GM12878 (cell line): ENCODE measurements around the gene MCM3AP. TPM values are rescaled to one million over a fixed set of nuclear protein-coding genes. Genes with fewer than 3 reads are reported as not detected.
"Not testable (repeated sequence)": the region's sequence is repeated elsewhere in the genome, so short reads cannot be mapped to it uniquely, and the experiment has no call there.

Experiments used
- ATAC-seq: fragments of 200-7000 bp; cut with Tn5 transposase; 3 replicates; pipeline ENCODE4 v1.9.1; 2020; ENCODE audit warnings: mild to moderate bottlenecking, moderate library complexity
- BruUV-seq: library from RNA; stranded (reverse); fragments of 400-500 nt; replicated peaks from 2 replicates; lab custom pipeline; 2021; lab: Mats Ljungman, UMichigan
- CTCF ChIA-PET: fragments of 300-600 bp; sonication (Branson Sonifier 250); formaldehyde crosslinking; extraction: SDS; loops from one replicate; lab custom pipeline; 2021; ENCODE audit warnings: inconsistent platforms; lab: Yijun Ruan, JAX
- POLR2A ChIA-PET: fragments of 350-600 bp; formaldehyde crosslinking; extraction: SDS; loops from one replicate; lab custom pipeline; 2021; ENCODE audit warnings: inconsistent platforms; lab: Charles Lee
- RAD21 ChIA-PET: fragments of 300-600 bp; sonication (Branson Sonifier 250); formaldehyde crosslinking; loops from one replicate; lab custom pipeline; 2023; ENCODE audit warnings: antibody characterized with exemption; ENCODE audit not compliant: unreplicated experiment; lab: Charles Lee
- SMC1A ChIA-PET: fragments of 300-600 bp; sonication (Branson Sonifier 250); formaldehyde crosslinking; loops from one replicate; lab custom pipeline; 2023; ENCODE audit not compliant: unreplicated experiment, uncharacterized antibody; lab: Charles Lee
- DNase-seq: peaks from one replicate; pipeline ENCODE4 v3.0.0-alpha.2; 2011; ENCODE audit warnings: low read depth, low spot score
- FAIRE-seq: peaks from 3 replicates; lab custom pipeline; 2011; peaks lifted over from hg19 to GRCh38; lab: Jason Lieb, UNC
- H2AFZ ChIP-seq: 2 replicates; pipeline ENCODE4 v1.6.0; 2011; ENCODE audit warnings: low read depth, low read length, control low read depth; ENCODE audit not compliant: control insufficient read depth
- H3K27ac ChIP-seq: 2 replicates; pipeline ENCODE4 v1.5.1; 2011; ENCODE audit warnings: control low read depth; ENCODE audit not compliant: control insufficient read depth, insufficient read depth
- H3K27me3 ChIP-seq, 2 experiments: replicated peaks in 1 of 2; 2 replicates each; pipeline versions ENCODE4 v1.6.0 to v1.6.1; 2011; ENCODE audit warnings: low read length in 1 of 2; ENCODE audit not compliant: control insufficient read depth in 2 of 2, insufficient read depth in 2 of 2
- H3K36me3 ChIP-seq, 2 experiments: 2 replicates each; pipeline ENCODE4 v1.5.1; 2011; ENCODE audit warnings: low read length in 1 of 2; ENCODE audit not compliant: control insufficient read depth in 2 of 2, insufficient read depth in 2 of 2
- H3K4me1 ChIP-seq: 2 replicates; pipeline ENCODE4 v1.6.1; 2011; ENCODE audit warnings: mild to moderate bottlenecking, low read length, moderate library complexity, mixed read lengths; ENCODE audit not compliant: control insufficient read depth, insufficient read depth
- H3K4me2 ChIP-seq: 2 replicates; pipeline ENCODE4 v1.6.0; 2011; ENCODE audit warnings: control low read depth; ENCODE audit not compliant: control insufficient read depth, insufficient read depth
- H3K4me3 ChIP-seq: fragments of 200-600 bp; sonication (generic); 2 replicates; pipeline ENCODE4 v1.5.1; 2016
- H3K79me2 ChIP-seq: 2 replicates; pipeline ENCODE4 v1.6.0; 2011; ENCODE audit warnings: low read length; ENCODE audit not compliant: control insufficient read depth, insufficient read depth
- H3K9ac ChIP-seq: 2 replicates; pipeline ENCODE4 v1.8.0; 2011; ENCODE audit warnings: low read length, control low read depth, mixed read lengths; ENCODE audit not compliant: control insufficient read depth, insufficient read depth
- H3K9me3 ChIP-seq: replicated peaks from 3 replicates; pipeline ENCODE4 v1.5.1; 2011; ENCODE audit warnings: mild to moderate bottlenecking, low read length; ENCODE audit not compliant: control insufficient read depth, insufficient read depth
- H4K20me1 ChIP-seq: 2 replicates; pipeline ENCODE4 v1.6.0; 2011; ENCODE audit not compliant: control insufficient read depth, insufficient read depth
- EED ChIP-seq: sonication (generic); IDR thresholded peaks from 2 replicates; pipeline ENCODE4 v1.6.1; 2016; ENCODE audit warnings: antibody characterized with exemption, low read depth
- GABPA ChIP-seq: IDR thresholded peaks from 2 replicates; pipeline ENCODE4 v1.6.1; 2014; ENCODE audit warnings: antibody characterized with exemption, low read depth, mild to moderate bottlenecking, inconsistent platforms
- HCFC1 ChIP-seq: fragments of 150-350 bp; IDR thresholded peaks from 2 replicates; pipeline ENCODE4 v1.6.1; 2014; ENCODE audit warnings: low read length
- PRDM15 ChIP-seq: fragments of 450-650 bp; formaldehyde crosslinking; IDR thresholded peaks from 2 replicates; pipeline ENCODE4 v1.4.0; 2020; ENCODE audit warnings: mild to moderate bottlenecking, moderate library complexity
- WGBS: methylation state at CpG from one replicate; pipeline ENCODE4 v1.1.6; 2016; ENCODE audit warnings: low lambda C conversion rate; ENCODE audit not compliant: insufficient replicate concordance, insufficient coverage; ENCODE audit errors: missing lambda C conversion rate; 5-methylcytosine and 5-hydroxymethylcytosine counted together
- in situ Hi-C: fragments of 300-500 bp; cut with MboI; formaldehyde crosslinking; loops from 9 replicates; pipeline ENCODE4 v1.14.3; 2018; ENCODE audit warnings: mixed read lengths
- intact Hi-C: fragments of 100-400 bp; cut with micrococcal nuclease; formaldehyde crosslinking; loops from one replicate; pipeline ENCODE4 v1.14.2; 2022; ENCODE audit not compliant: unreplicated experiment
- polyA plus RNA-seq, 11 experiments: library from polyadenylated mRNA; depleted of rRNA in 4 of 11; unstranded in 6 of 11; stranded (reverse) in 5 of 11; fragments of >200 nt; fragmentation: Nextera tagmentation in 4 of 11; fragmentation: Illumina TruSeq in 1 of 11; extraction: Ambion mirVana in 4 of 11; extraction: Trizol in 1 of 11; gene quantifications; 1 replicate in 1 of 11; 2 replicates in 10 of 11; pipeline versions ENCODE4 v1.2.1 to v1.2.3, GENCODE V29; 2011 to 2016; ENCODE audit warnings: inconsistent platforms in 2 of 11, missing spikeins in 2 of 11, low read depth in 1 of 11
- total RNA-seq, 4 experiments: library from RNA; depleted of rRNA in 3 of 4; stranded (reverse); fragments of >200 nt in 3 of 4; fragmentation: Illumina TruSeq in 1 of 4; extraction: Trizol in 1 of 4; gene quantifications; 2 replicates each; pipeline versions ENCODE4 v1.2.1 to v1.2.3, GENCODE V29; 2013 to 2021

MCM3AP gene
- total and polyA plus RNA-seq, 10 of the 15 experiments (the other 5 are each of a cell fraction or from before 2014, with no cell fraction given): 6.1 to 95.7 (median 47.0) TPM

- no peak for TF ChIP-seq PRDM15 (CRISPR knock-in tag)
- no peak for TF ChIP-seq GABPA
- no peak for TF ChIP-seq EED
- TF ChIP-seq HCFC1: no peak
These were observed 26.2 kb upstream of the MCM3AP start (continued) for GRCh38 chr21:46311568-46311967.

GRCh38 chr21:46310260-46310659 is 24.8 kb upstream of the MCM3AP start:
- 94% methylated on average over 8 of the region's 8 CpGs for WGBS
- in situ Hi-C loops, H3K79me2 ChIP-seq, H2AFZ ChIP-seq, H3K36me3 ChIP-seq, H3K4me3 ChIP-seq, FAIRE-seq, POLR2A ChIA-PET, H3K9ac ChIP-seq, H3K27ac ChIP-seq, RAD21 ChIA-PET, H3K4me2 ChIP-seq, DNase-seq, H4K20me1 ChIP-seq, BruUV-seq, intact Hi-C loops, H3K4me1 ChIP-seq, SMC1A ChIA-PET, H3K27me3 ChIP-seq, H3K9me3 ChIP-seq, ATAC-seq: not testable (repeated sequence)
- CTCF ChIA-PET: interaction anchor here (0.6 kb wide), 1 partner anchor 58 kb away, joined by 3 read pairs; no protein-coding TSS in a partner anchor
